Measurements from ENCODE around the gene CACNA2D2.

CACNA2D2 gene

GRCh38 chr3:50325497-50326181 is 177.8 kb downstream of the CACNA2D2 start:
- TF ChIP-seq, protein P1, sequence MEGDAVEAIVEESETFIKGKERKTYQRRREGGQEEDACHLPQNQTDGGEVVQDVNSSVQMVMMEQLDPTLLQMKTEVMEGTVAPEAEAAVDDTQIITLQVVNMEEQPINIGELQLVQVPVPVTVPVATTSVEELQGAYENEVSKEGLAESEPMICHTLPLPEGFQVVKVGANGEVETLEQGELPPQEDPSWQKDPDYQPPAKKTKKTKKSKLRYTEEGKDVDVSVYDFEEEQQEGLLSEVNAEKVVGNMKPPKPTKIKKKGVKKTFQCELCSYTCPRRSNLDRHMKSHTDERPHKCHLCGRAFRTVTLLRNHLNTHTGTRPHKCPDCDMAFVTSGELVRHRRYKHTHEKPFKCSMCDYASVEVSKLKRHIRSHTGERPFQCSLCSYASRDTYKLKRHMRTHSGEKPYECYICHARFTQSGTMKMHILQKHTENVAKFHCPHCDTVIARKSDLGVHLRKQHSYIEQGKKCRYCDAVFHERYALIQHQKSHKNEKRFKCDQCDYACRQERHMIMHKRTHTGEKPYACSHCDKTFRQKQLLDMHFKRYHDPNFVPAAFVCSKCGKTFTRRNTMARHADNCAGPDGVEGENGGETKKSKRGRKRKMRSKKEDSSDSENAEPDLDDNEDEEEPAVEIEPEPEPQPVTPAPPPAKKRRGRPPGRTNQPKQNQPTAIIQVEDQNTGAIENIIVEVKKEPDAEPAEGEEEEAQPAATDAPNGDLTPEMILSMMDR (IDR thresholded peaks at IDR 0.05), result no peak

- TF ChIP-seq, protein P1 (IDR thresholded peaks at IDR 0.05), result no peak
Measured at GRCh38 chr3:50325113-50325480, 178.3 kb downstream of the CACNA2D2 start.

DNA sequence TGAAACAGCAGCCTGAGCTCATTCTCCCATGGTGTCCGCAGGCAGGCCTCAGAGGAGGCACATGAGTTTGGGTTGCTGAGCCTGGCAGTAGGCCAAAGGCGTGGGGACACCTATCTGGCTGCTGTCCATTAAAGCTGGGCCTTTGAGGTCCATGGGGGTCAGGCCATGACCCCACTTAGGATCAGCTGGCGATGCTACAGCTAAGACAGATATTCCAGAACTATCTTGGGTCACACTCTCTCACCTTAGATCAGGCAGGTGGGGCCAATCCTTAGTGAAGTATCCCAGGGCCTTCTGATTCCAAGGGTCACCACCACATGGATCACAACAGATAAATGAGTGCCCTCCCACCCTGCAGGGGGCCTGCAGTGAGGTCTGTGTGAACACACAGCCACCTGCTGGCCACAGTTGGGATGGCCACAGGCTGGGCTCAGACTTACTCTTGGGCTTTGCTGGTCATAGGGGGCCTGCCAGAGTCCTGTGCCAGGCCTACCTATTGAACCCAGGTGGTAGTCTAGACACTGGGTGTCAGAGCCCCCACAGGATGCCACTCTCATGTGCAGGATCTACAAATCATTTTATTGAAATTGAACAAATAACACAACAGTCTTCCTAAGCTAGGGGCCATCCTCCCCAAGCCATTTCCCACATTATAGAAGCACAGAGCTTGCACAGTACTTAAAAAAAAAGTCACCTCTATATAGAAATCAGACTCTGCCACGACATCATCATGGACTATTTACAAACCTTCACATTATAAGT is 178.9 kb downstream of the CACNA2D2 start:
- TF ChIP-seq, protein P1 (IDR thresholded peaks at IDR 0.05), result peak; percentile 91

- TF ChIP-seq, protein P1 (IDR thresholded peaks at IDR 0.05), result no peak
Measured at GRCh38 chr3:50323614-50324199, 179.7 kb downstream of the CACNA2D2 start.

DNA sequence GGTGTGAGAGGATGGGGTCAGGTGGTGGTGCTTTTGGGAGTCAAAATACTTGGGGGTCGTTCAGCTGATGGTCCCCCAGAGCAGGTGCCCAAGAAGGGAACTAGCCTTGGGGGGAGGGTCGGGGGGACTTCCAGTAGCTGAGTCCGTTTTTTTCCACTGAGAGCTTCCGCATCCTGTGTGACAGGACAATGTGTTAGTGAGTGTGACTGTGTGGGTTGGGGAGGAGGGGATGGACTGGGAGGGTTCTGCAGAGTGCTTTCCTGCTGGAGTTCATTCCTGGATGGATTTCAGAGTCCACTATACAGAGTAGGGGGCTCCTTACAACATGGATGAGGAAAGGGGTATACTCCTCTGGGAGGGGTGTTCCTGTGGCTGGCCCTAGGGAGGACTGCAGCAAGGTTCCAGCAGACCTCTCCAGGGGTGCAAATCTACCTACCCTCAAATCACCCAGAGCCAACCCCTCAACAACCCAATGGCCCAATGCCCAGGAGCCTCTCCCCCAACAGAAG is 180.3 kb downstream of the CACNA2D2 start:
- TF ChIP-seq, protein P1 (IDR thresholded peaks at IDR 0.05), result no peak

GRCh38 chr3:50322386-50323091 is 180.9 kb downstream of the CACNA2D2 start, which contains the start of gene HYAL2:
HYAL2 (minus strand) TSS chr3:50322745; CDS start chr3:50320489, 2,256 bp downstream.
- TF ChIP-seq, protein P1 (IDR thresholded peaks at IDR 0.05), result no peak

DNA sequence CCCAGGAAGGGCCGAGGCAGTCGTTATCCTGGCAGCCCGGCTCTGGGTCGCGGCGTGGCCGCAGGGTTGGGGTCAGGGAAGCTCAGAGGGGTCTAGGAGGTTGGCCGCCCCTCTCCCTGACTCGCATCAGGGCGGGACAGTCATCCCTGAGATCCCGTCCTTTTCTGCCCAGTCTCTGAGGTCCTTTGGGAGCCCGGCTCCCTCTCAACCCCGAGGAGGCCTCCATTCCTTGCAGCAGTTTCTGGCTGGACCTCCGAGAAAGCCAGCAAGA is 181.4 kb downstream of the CACNA2D2 start:
- TF ChIP-seq, protein P1 (IDR thresholded peaks at IDR 0.05), result no peak

Measured in LNCAP (cell line).